ENCODE results near the gene TST. TPM values are rescaled to one million over a fixed set of nuclear protein-coding genes. Genes with fewer than 3 reads are reported as not detected.
A peak's percentile ranks its signal among the peaks of the same experiment; 100 is the strongest.

Gene TST
- total and polyA plus RNA-seq, 10 of the 15 experiments (the other 5 are each of a cell fraction or from before 2014, with no cell fraction given) = 2.4 to 24.6 (median 10.4) TPM

DNA sequence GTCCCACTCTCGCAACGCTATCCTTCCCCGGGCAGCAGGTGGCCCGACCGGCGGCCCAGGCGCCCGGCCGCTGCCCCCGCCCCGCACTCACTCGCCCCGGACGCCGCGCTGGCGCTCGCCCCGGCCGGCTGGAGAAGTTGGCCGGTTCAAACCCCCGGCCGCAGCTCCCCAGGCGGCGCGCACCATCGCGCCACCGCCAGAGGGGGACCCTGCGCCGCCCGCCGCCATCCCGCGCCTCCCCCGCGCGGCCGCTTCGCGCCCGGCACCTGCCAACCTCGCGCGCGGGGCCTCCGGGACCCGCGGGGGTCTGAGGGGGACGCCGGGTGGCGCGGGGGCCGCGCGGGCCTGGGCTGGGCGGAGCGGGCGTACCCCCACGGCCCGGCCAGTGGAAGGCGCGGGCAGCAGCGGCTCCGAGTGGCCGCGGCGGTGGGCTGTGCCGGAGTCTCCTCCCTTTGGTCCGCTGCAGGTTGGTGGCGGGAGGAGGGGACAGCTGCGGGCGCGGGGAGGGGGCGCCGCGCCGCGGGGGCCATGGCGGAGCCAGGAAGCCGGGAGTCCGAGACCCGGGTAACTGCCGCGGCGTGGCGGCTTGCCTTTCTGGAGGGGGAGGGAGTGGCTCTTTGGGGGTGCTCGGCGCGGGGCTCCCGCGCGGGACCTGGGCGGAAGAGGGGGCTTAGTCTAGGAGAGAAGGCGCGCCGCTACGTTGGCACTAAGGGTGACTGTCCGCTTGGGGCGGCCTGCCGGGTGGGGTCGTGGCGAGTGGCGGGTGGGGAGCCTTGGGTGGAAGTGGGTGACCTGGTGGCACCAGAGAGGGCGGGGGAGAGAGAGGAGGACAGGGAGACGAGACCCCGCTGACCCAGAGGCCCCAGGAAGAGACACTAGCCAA, at the start of gene TST, which contains the start of gene MPST (continued):
- TF ChIP-seq, protein P1, sequence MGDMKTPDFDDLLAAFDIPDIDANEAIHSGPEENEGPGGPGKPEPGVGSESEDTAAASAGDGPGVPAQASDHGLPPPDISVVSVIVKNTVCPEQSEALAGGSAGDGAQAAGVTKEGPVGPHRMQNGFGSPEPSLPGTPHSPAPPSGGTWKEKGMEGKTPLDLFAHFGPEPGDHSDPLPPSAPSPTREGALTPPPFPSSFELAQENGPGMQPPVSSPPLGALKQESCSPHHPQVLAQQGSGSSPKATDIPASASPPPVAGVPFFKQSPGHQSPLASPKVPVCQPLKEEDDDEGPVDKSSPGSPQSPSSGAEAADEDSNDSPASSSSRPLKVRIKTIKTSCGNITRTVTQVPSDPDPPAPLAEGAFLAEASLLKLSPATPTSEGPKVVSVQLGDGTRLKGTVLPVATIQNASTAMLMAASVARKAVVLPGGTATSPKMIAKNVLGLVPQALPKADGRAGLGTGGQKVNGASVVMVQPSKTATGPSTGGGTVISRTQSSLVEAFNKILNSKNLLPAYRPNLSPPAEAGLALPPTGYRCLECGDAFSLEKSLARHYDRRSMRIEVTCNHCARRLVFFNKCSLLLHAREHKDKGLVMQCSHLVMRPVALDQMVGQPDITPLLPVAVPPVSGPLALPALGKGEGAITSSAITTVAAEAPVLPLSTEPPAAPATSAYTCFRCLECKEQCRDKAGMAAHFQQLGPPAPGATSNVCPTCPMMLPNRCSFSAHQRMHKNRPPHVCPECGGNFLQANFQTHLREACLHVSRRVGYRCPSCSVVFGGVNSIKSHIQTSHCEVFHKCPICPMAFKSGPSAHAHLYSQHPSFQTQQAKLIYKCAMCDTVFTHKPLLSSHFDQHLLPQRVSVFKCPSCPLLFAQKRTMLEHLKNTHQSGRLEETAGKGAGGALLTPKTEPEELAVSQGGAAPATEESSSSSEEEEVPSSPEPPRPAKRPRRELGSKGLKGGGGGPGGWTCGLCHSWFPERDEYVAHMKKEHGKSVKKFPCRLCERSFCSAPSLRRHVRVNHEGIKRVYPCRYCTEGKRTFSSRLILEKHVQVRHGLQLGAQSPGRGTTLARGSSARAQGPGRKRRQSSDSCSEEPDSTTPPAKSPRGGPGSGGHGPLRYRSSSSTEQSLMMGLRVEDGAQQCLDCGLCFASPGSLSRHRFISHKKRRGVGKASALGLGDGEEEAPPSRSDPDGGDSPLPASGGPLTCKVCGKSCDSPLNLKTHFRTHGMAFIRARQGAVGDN (IDR thresholded peaks at IDR 0.05) = 0 out of 2 replicates have a peak, but pooled peaks have one; percentile 41
- TF ChIP-seq YY1 (IDR thresholded peaks at IDR 0.05; ENCODE audit: low read depth, low read length) (peak; percentile 48), NFYB (IDR thresholded peaks at IDR 0.05; ENCODE audit: insufficient read depth, low read depth, low read length) (0 out of 2 replicates have a peak, but pooled peaks have one; percentile 8), KLF5 (IDR thresholded peaks at IDR 0.05; ENCODE audit: partially characterized antibody) (peak; percentile 98), GATAD2B (conservative IDR thresholded peaks at IDR 0.05; ENCODE audit: low read depth) (peak; percentile 17; the same call in 1 of the 2 replicates), POLR2AphosphoS5 (IDR thresholded peaks at IDR 0.05; ENCODE audit: low read length) (peak; percentile 54; the same call in 1 of the 2 replicates), ZSCAN29 (IDR thresholded peaks at IDR 0.05) (0 out of 2 replicates have a peak, but pooled peaks have one; percentile 56), CBX5 (IDR thresholded peaks at IDR 0.05; ENCODE audit: low read depth) (no peak), BHLHE40 (IDR thresholded peaks at IDR 0.05; ENCODE audit: borderline replicate concordance in 1 of 2, low read depth in 2 of 2, low read length in 1 of 2) (peak; percentile 71 to 99), GABPA (IDR thresholded peaks at IDR 0.05; ENCODE audit: low read depth) (no peak), ZZZ3 (IDR thresholded peaks at IDR 0.05; ENCODE audit: control insufficient read depth, insufficient read length, low read depth) (no peak)
- TF ChIP-seq, protein P2, sequence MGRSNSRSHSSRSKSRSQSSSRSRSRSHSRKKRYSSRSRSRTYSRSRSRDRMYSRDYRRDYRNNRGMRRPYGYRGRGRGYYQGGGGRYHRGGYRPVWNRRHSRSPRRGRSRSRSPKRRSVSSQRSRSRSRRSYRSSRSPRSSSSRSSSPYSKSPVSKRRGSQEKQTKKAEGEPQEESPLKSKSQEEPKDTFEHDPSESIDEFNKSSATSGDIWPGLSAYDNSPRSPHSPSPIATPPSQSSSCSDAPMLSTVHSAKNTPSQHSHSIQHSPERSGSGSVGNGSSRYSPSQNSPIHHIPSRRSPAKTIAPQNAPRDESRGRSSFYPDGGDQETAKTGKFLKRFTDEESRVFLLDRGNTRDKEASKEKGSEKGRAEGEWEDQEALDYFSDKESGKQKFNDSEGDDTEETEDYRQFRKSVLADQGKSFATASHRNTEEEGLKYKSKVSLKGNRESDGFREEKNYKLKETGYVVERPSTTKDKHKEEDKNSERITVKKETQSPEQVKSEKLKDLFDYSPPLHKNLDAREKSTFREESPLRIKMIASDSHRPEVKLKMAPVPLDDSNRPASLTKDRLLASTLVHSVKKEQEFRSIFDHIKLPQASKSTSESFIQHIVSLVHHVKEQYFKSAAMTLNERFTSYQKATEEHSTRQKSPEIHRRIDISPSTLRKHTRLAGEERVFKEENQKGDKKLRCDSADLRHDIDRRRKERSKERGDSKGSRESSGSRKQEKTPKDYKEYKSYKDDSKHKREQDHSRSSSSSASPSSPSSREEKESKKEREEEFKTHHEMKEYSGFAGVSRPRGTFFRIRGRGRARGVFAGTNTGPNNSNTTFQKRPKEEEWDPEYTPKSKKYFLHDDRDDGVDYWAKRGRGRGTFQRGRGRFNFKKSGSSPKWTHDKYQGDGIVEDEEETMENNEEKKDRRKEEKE (IDR thresholded peaks at IDR 0.05) = peak; percentile 99
- TF ChIP-seq, protein P3, sequence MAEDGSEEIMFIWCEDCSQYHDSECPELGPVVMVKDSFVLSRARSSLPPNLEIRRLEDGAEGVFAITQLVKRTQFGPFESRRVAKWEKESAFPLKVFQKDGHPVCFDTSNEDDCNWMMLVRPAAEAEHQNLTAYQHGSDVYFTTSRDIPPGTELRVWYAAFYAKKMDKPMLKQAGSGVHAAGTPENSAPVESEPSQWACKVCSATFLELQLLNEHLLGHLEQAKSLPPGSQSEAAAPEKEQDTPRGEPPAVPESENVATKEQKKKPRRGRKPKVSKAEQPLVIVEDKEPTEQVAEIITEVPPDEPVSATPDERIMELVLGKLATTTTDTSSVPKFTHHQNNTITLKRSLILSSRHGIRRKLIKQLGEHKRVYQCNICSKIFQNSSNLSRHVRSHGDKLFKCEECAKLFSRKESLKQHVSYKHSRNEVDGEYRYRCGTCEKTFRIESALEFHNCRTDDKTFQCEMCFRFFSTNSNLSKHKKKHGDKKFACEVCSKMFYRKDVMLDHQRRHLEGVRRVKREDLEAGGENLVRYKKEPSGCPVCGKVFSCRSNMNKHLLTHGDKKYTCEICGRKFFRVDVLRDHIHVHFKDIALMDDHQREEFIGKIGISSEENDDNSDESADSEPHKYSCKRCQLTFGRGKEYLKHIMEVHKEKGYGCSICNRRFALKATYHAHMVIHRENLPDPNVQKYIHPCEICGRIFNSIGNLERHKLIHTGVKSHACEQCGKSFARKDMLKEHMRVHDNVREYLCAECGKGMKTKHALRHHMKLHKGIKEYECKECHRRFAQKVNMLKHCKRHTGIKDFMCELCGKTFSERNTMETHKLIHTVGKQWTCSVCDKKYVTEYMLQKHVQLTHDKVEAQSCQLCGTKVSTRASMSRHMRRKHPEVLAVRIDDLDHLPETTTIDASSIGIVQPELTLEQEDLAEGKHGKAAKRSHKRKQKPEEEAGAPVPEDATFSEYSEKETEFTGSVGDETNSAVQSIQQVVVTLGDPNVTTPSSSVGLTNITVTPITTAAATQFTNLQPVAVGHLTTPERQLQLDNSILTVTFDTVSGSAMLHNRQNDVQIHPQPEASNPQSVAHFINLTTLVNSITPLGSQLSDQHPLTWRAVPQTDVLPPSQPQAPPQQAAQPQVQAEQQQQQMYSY (CRISPR knock-in tag; IDR thresholded peaks at IDR 0.05) = no peak
- TF ChIP-seq, protein P4, sequence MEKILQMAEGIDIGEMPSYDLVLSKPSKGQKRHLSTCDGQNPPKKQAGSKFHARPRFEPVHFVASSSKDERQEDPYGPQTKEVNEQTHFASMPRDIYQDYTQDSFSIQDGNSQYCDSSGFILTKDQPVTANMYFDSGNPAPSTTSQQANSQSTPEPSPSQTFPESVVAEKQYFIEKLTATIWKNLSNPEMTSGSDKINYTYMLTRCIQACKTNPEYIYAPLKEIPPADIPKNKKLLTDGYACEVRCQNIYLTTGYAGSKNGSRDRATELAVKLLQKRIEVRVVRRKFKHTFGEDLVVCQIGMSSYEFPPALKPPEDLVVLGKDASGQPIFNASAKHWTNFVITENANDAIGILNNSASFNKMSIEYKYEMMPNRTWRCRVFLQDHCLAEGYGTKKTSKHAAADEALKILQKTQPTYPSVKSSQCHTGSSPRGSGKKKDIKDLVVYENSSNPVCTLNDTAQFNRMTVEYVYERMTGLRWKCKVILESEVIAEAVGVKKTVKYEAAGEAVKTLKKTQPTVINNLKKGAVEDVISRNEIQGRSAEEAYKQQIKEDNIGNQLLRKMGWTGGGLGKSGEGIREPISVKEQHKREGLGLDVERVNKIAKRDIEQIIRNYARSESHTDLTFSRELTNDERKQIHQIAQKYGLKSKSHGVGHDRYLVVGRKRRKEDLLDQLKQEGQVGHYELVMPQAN (conservative IDR thresholded peaks at IDR 0.05) = peak; percentile 80
